HG03097 (cell line): ENCODE results near the gene PGGT1B.

Source experiments
- ATAC-seq: cut with Tn5 transposase; IDR thresholded peaks from one replicate; pipeline ENCODE4 v1.9.1; 2021; ENCODE audit not compliant: unreplicated experiment, low FRiP score

Gene PGGT1B

GRCh38 chr5:115262321-115263077 is at the start of gene PGGT1B:
Gene PGGT1B (minus strand): TSS chr5:115262877. CDS start chr5:115262851, 26 bp downstream.
- peak; percentile 91 for ATAC-seq

- no peak for ATAC-seq
Measured at GRCh38 chr5:115309751-115310370, 47.2 kb upstream of the PGGT1B start.

DNA sequence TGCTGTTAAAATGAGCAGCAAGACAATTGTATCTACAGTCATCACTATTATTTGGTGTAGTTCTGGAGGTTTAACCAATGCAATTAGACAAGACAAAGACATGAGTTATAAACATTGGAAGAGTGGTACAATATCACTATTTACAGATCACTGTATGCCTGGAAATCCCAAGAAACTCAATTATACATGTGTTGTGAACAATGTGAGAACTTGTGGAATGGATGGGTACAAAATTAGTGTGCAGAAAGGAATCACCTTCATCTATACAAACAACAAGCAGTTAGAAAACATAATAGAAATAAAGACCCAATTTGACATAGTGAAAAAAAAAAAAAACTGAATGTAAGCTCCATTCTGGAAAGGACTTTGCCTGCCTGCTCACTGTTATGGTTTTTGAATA is 46.1 kb upstream of the PGGT1B start:
- ATAC-seq, result no peak

GRCh38 chr5:115306011-115306536 is 43.4 kb upstream of the PGGT1B start:
- no peak for ATAC-seq

DNA sequence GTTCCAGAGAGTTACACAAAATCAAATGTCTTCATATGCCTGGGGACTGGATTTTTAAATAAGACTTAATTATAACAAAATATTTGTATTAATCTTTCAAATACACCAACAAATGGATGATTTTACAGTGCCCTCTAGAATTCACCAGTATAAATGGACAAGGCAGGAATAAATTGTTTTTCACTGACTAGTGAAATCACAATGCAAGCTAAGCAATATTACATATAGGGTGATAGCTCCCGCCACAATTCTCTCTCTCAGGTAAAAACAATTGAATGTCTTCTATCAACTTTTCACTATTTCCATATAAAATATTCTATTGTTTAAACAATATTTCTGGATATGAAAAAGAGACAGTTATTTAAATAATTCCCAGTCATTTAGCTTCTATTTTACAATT is 41.8 kb upstream of the PGGT1B start:
- ATAC-seq, result no peak

GRCh38 chr5:115298811-115299210 is 36.1 kb upstream of the PGGT1B start:
- ATAC-seq, result no peak

DNA sequence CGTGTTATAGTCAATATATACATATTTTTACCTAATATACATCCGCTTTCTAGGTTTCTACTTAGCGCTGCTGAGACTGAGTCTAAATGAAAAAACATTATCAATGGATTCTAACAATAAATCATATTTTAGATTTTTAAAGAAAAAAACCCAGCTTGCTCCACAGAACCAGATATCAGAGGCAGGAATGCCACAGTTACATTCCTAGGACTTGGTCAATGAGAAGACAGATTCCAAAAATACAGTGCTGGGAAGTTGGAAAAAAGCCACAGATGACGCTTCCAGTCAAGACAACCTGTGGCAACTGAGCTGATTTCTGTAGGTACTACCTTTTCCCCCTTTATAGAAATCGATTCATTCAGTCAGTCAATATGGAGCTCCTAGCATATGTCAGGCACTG is 34.4 kb upstream of the PGGT1B start:
- no peak for ATAC-seq

DNA sequence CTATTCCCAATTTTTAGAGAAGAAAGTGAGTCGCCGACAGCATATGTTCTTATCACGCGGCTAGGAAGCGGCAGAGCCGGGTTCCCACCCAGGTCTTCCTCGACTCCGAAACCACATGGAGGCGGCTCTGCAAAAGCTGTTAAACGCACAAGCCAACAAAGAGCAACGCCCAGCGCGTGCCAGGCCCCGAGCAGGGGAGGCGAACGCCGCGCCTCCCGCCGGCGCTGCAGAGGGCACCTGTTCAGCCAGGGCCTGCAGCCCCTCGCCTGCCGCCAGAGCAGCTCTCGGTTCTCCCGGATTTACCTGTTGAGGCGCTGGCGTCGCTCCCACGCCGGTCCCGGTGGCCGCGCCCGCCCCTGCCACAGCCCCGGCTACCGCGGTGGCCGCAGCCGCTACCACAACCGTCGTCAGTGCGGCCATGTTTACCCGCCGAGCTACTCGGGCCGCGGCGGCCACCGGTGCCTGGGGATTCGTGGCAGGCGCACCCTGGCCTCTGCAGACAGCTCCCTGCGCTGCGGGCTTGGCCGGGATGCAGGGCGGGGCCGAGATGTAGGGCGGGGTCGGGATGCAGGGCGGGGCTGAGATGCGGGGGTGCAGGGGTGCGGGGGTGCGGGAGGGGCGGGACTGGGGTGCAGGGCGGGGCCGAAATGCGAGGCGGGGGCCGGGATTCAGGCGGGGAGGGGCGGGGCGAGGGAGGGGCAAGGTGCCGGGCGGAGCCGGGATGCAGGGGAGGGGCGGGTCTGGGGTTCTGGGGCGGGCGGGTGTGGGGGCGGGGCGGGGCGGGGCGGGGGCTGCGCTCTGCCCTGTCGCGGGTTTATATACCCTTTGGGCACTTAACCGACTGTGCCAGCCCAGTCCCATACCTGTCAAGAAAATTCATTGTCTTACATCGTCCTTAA is 33.7 kb upstream of the PGGT1B start, which contains the start of gene CCDC112:
CCDC112 (minus strand) TSS at position 531 of the 899 bp plus-strand sequence; CDS start at position 420, 111 bp downstream.
- ATAC-seq, result peak; percentile 77

DNA sequence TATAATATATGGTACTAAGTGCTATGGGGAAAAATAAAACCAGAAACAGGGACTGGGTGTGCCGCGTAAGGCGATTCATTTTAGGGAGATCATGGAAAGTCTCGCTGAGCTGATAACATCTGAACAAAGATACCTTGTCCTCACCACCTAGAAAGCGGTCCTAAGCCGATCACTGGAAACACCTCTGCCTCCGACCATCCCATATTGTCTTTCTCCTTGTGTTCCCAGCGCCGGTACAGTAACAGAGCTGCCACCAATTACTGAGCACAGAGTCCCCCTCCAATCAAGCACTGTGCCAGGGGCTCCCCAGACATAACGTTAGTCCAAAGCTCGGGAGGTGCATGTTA is 33.1 kb upstream of the PGGT1B start:
- ATAC-seq, result peak; percentile 15

GRCh38 chr5:115291397-115291796 is 28.7 kb upstream of the PGGT1B start:
- ATAC-seq, result no peak

DNA sequence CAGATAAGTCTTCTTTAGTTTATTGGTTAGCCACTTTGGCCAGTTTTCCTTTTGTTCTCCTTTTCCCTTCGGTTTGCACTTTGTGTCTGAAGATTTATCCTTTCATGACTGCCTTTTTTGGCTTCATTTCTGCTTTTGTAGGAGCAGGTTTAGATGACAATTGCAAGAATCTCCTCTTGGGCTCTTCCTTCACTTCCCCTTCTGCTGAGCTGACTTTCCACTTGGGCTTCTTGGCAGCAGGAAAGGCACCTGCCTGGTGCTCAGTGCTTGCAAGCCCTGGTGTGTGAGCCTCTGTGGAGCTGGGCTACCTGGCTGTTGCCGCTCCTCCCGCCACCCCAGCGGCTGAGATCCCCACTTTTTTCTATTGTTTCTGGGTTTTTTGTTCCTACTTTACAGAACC is 26.4 kb upstream of the PGGT1B start:
- no peak for ATAC-seq

GRCh38 chr5:115284021-115284420 is 21.3 kb upstream of the PGGT1B start:
- no peak for ATAC-seq

DNA sequence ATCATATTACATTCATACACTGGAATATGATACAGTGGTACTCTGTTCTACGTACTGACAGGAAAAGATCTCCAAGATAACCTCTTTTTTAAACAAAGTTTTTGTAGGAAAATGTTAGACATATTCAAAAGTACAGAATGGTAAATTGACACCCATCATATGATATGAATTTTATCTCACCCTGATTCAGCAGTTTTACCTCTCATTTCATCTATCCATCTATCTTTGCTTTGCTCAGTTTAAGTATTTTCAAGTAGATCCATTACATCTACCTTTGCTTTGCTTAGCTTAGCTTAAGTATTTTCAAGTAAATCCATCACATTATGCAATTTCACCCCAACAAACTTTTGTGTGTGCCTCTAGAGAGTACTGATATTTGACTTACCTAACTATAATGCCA is 19.5 kb upstream of the PGGT1B start:
- no peak for ATAC-seq

GRCh38 chr5:115274584-115274983 is 11.9 kb upstream of the PGGT1B start:
- ATAC-seq, result no peak

GRCh38 chr5:115272297-115272958 is 9.8 kb upstream of the PGGT1B start:
- no peak for ATAC-seq

DNA sequence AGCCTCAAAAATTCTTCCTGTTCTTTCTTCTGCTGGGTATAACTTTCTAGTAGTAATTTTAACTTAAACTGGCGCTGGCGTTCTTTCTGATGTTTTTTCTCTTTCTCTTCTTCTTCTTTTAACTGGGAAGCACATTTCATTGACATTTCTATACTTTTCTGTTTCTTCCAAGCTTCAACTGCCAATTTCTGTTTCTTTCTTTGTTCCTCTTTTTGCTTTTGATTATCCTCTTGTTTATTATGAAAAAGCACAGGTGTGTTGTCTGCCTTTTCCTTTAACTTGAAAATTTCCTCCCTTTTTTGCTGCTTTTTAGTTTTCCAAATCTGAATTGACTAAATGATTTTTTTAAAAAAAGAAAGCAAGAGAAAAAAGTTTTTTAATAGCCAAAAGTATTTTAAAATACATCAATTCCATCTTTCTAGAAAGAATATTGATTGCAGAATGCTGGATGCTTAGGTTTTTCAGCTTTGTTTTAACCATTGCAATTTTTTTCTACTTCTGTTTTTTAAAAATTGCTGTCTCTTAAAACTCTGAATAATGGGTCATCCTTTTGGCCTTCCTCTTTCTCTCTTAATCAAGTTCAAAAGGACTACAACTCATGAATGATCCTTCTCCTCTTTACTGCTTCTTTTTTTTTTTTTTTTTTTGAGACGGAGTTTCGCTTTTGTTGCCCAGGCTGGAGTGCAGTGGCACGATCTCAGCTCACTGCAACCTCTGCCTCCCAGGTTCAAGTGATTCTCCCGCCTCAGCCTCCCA is 8.8 kb upstream of the PGGT1B start:
- no peak for ATAC-seq

GRCh38 chr5:115267617-115268016 is 4.9 kb upstream of the PGGT1B start:
- ATAC-seq, result no peak

DNA sequence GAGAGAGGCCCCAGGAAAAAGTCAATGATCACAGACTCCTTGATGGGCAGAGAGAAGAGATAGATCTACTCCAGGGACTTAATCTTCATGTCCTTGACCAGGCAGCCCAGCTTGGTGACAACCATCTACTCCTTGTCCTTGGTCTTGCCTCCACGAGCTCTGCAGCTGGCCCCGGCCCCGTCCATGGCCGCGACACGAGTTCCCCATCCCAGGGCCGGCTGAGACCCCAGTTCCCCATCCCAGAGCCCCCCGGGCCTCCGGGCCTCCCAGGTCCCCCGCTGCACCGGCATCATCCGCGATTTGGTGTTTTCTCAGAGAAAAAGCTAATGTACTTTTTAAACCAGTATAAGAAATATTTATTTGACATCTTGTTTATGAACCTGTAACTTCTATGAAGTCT is 2.5 kb upstream of the PGGT1B start:
- no peak for ATAC-seq

DNA sequence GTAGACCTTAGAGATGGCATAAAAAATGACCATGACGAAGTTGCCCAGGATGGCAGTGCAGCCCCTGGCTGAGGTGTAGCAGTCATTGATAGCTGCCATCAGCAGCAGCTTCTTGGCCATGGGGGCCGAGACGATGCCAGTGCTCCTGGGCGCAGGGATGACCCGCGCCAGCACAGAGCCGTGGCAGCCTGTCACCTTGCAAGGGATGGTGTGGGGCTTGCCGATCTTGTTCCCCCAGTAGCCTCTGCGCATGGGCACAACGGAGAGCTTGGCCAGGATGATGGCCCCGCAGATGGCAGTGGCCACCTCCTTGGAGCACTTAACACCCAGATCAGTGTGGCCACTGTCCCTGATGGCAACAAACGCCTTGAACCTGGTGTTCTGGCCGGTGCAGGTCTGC is 2.1 kb upstream of the PGGT1B start:
- ATAC-seq, result no peak

GRCh38 chr5:115263078-115263380 is 352 bp upstream of the PGGT1B start:
- ATAC-seq, result no peak
